Kidney (tissue), 22 donors: ENCODE data around the gene FAM53A. TPM values are rescaled to one million over a fixed set of nuclear protein-coding genes. Genes with fewer than 3 reads are reported as not detected.

Source experiments
- DNase-seq, 5 donors: peaks; one replicate each; pipeline ENCODE4 v3.0.0-alpha.2; 2013 to 2020
- FAIRE-seq: peaks from 2 replicates; lab custom pipeline; 2012; peaks lifted over from hg19 to GRCh38; lab: Jason Lieb, UNC
- H3K27ac ChIP-seq, 2 donors: one replicate each; pipeline ENCODE4 v1.7.0; 2013; ENCODE audit warnings: low read depth in 2 of 2, low read length in 2 of 2, inconsistent platforms in 1 of 2
- H3K27me3 ChIP-seq: one replicate; pipeline ENCODE4 v1.7.1; 2013; ENCODE audit warnings: low read length, inconsistent platforms; ENCODE audit not compliant: control insufficient read depth, insufficient read depth
- H3K36me3 ChIP-seq, 3 donors: one replicate each; pipeline versions ENCODE4 v1.7.0 to v1.7.1; 2013; ENCODE audit warnings: low read length in 3 of 3, control low read depth in 1 of 3, inconsistent platforms in 1 of 3; ENCODE audit not compliant: insufficient read depth in 3 of 3, control insufficient read depth in 2 of 3
- H3K4me1 ChIP-seq, 3 donors: one replicate each; pipeline versions ENCODE4 v1.7.0 to v1.7.1; 2013; ENCODE audit warnings: low read length in 3 of 3, inconsistent platforms in 1 of 3, low read depth in 1 of 3; ENCODE audit not compliant: control insufficient read depth in 2 of 3, insufficient read depth in 2 of 3
- H3K4me3 ChIP-seq, 3 donors: one replicate each; pipeline versions ENCODE4 v1.7.0 to v1.8.1; 2013; ENCODE audit warnings: low read length in 3 of 3, control low read depth in 1 of 3, inconsistent platforms in 1 of 3
- H3K9ac ChIP-seq, 3 donors: one replicate each; pipeline versions ENCODE4 v1.7.0 to v1.7.1; 2013; ENCODE audit warnings: low read length in 3 of 3, control low read depth in 1 of 3, inconsistent platforms in 1 of 3
- H3K9me3 ChIP-seq, 3 donors: one replicate each; pipeline versions ENCODE4 v1.7.0 to v1.7.1; 2013; ENCODE audit warnings: low read length in 3 of 3, control low read depth in 1 of 3, inconsistent platforms in 1 of 3; ENCODE audit not compliant: control insufficient read depth in 2 of 3, insufficient read depth in 1 of 3
- CTCF ChIP-seq: IDR thresholded peaks from 3 replicates; pipeline ENCODE4 v1.5.1; 2012; ENCODE audit warnings: mild to moderate bottlenecking, moderate library complexity, borderline replicate concordance; ENCODE audit not compliant: insufficient read depth; ENCODE audit errors: extremely low read depth
- intact Hi-C: fragments of 100-400 bp; cut with DNase I; formaldehyde crosslinking; loops from one replicate; pipeline ENCODE4 v1.11.1; 2022
- long read RNA-seq, 10 donors: library from polyadenylated mRNA in 1 of 10; unstranded in 1 of 10; transcript quantifications; one replicate each; pipeline ENCODE4 v2.0.0 and lab custom pipeline, GENCODE V29; 2021 to 2026
- polyA plus RNA-seq: library from polyadenylated mRNA; stranded (reverse); fragments of 350-450 nt; fragmentation: Illumina TruSeq; extraction: RNeasy Lipid Tissue Mini Kit (QIAGEN cat#74804); gene quantifications from one replicate; pipeline ENCODE4 v1.2.3, GENCODE V29; 2014; ENCODE audit warnings: low read depth, low replicate concordance; ENCODE audit not compliant: insufficient read depth
- total RNA-seq: library from RNA; stranded (reverse); fragmentation: NEBNext Ultra II Directional; extraction: Animal tissue kit (Norgen Biotek cat#: 25700); gene quantifications from one replicate; pipeline ENCODE4 v1.2.1, GENCODE V29; 2021
- donor health status: control.
- donor health status: control.
- donor health status: control.
- donor health status: control.
- donor health status: control.
- donor health status: DM: yes; HTN: yes; CAD: no.
- donor health status: Normal renal cell carcinoma (clear cell type).

Gene FAM53A
- 2.9 TPM for total RNA-seq
- polyA plus RNA-seq: 1.2 TPM
- long read RNA-seq, donor 1: 0 reads
- long read RNA-seq, donor 2, partial matches to known transcripts: 0 of 1 reads
- long read RNA-seq, donor 2, other reads (novel, unspliced or antisense): 0 of 1 reads
- long read RNA-seq, donor 3: 0 reads
- long read RNA-seq, donor 4, partial matches to known transcripts: 0 of 1 reads
- long read RNA-seq, donor 4, other reads (novel, unspliced or antisense): 0 of 1 reads
- long read RNA-seq, donor 5: 0 reads
- long read RNA-seq, donor 6, partial matches to known transcripts: 0 of 1 reads
- long read RNA-seq, donor 6, other reads (novel, unspliced or antisense): 0 of 1 reads
- long read RNA-seq, donor 7, partial matches to known transcripts: 1 of 2 reads
- long read RNA-seq, donor 7, other reads (novel, unspliced or antisense): 0 of 2 reads
- long read RNA-seq, donor 8: 0 reads
- long read RNA-seq, donor 9: 0 reads
- long read RNA-seq, donor 10, partial matches to known transcripts: 0 of 1 reads
- long read RNA-seq, donor 10, other reads (novel, unspliced or antisense): 0 of 1 reads

DNA sequence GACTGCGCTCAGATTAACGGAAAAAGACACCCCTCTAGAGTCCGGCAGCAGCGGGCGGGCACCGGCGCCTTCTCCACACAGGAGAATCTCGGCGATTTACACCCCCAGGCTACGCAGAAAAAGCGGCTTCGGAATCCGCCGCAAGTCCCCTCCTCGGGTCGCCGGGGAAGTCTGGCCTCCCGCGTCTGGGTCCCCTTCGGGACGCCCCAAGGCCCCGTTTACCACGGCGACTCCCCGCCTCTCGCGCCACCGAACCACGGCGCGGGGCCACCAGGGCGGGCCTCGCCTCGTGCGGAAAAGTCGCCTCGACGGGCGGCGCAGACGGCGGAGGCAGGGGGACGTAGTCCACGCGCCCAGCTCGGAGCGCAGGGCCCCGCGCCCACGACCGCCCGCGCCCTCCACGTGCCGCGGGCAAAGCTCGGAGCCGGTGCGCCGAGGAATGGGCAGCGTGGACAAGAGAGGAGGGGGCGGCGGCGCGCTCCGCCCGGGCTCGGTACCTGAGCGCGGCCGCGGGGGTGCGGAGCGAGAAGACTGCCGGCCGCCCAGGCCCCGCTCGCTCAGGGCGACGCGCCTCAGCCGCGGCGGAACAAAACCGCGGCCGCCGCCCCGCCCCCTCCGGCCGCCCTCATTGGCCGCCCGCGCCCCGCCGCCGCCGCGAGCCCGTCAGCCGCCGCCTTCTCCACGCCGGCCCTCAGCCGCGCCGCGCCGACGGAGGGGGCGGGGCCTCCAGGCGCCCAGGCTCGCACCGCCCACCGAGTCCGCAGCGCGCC lies at the start of gene FAM53A:
Gene FAM53A (minus strand): TSS at position 578 of the 770 bp plus-strand sequence. CDS start 15,572 bp downstream, outside the sequence.
- Histone ChIP-seq H3K4me3 (peak within 1 kb of the TSS; percentile 47 to 59 (median 57)), H3K4me1 (peaks cover 3 to 8% (median 4%) of the 10 kb centered on the region in 3 donors), H3K36me3 (no peaks in the 10 kb centered on the region), H3K9ac (peak within 1 kb of the TSS in 2 of 3 donors; percentile 16 to 32), H3K27me3 (no peaks in the 10 kb centered on the region), H3K9me3 (no peaks in the 10 kb centered on the region), H3K27ac (peak within 1 kb of the TSS; percentile 47 to 77)
- intact Hi-C loops: no loop called here
- peak; percentile 68 to 96 (median 92) for DNase-seq
- no peak for TF ChIP-seq CTCF
- FAIRE-seq: no peak

- Histone ChIP-seq H3K36me3 (peaks cover 0 to 3% (median 0%) of the 10 kb centered on the region in 3 donors), H3K9me3 (no peaks in the 10 kb centered on the region), H3K9ac (no peak overlapping the region), H3K4me3 (no peak overlapping the region), H3K4me1 (no peaks in the 10 kb centered on the region), H3K27ac (no peak overlapping the region), H3K27me3 (no peaks in the 10 kb centered on the region)
- intact Hi-C loops: no loop called here
- DNase-seq (peak in 3 of 5 donors; percentile 66 to 74 (median 73)), FAIRE-seq (no peak)
- TF ChIP-seq CTCF: no peak
Observed at GRCh38 chr4:1732911-1733310, 48.8 kb upstream of the FAM53A start.

DNA sequence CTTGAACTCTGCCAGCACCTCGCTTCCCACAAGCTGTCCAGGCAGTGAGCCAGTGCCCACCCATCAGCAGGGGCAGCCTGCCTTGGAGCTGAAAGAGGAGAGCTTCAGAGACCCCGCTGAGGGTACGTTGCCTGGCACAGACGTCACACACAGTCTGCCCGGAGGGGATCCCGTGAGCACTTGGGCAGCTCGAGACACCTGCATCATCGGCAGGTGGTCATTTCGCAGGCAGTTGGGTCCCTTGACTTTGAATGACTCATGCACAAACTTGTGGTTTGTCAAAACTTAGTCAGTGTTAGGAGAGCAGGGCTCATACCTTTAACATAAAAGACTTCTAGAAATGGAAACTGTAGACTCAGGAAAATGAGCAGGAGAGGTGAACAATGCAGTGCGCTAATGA lies 47.1 kb upstream of the FAM53A start:
- H3K27me3 ChIP-seq: no peaks in the 10 kb centered on the region
- H3K27ac ChIP-seq: no peak overlapping the region
- H3K36me3 ChIP-seq: peaks cover 0 to 3% (median 0%) of the 10 kb centered on the region in 3 donors
- no peak for TF ChIP-seq CTCF
- no peak overlapping the region for H3K9ac ChIP-seq
- DNase-seq (peak in 1 of 5 donors; percentile 71), FAIRE-seq (no peak)
- no peak overlapping the region for H3K4me3 ChIP-seq
- intact Hi-C loops: no loop called here
- H3K9me3 ChIP-seq: no peaks in the 10 kb centered on the region
- H3K4me1 ChIP-seq: peaks cover 0 to under 1% (median 0%) of the 10 kb centered on the region in 3 donors
